H9 (cell line): ENCODE data around the gene ITGA2. TPM values are rescaled to one million over a fixed set of nuclear protein-coding genes. Genes with fewer than 3 reads are reported as not detected.

Experiments
- DNase-seq: peaks from one replicate; pipeline ENCODE4 v3.0.0-alpha.2; 2017
- H2AFZ ChIP-seq: one replicate; pipeline ENCODE4 v1.6.1; 2013; ENCODE audit warnings: mild to moderate bottlenecking, low read length, control low read depth, moderate library complexity
- H2AK5ac ChIP-seq: 2 replicates; pipeline ENCODE4 v1.6.1; 2013; ENCODE audit warnings: low read length, control low read depth, mixed read lengths; ENCODE audit not compliant: insufficient read length
- H2BK120ac ChIP-seq: one replicate; pipeline ENCODE4 v1.6.1; 2013; ENCODE audit warnings: low read depth, mild to moderate bottlenecking, low read length, control low read depth, inconsistent platforms; ENCODE audit not compliant: poor library complexity, severe bottlenecking
- H2BK12ac ChIP-seq: 2 replicates; pipeline ENCODE4 v1.6.1; 2013; ENCODE audit warnings: low read length, control low read depth, mixed read lengths, low read depth; ENCODE audit not compliant: insufficient read length
- H2BK15ac ChIP-seq: 2 replicates; pipeline ENCODE4 v1.6.1; 2013; ENCODE audit warnings: low read depth, low read length, control low read depth
- H2BK20ac ChIP-seq: one replicate; pipeline ENCODE4 v1.6.1; 2013; ENCODE audit warnings: low read depth, mild to moderate bottlenecking, low read length, control low read depth, inconsistent platforms; ENCODE audit not compliant: poor library complexity, severe bottlenecking
- H2BK5ac ChIP-seq: 2 replicates; pipeline ENCODE4 v1.6.1; 2013; ENCODE audit warnings: low read length, control low read depth, mixed read lengths; ENCODE audit not compliant: insufficient read length
- H3K14ac ChIP-seq: 2 replicates; pipeline ENCODE4 v1.6.1; 2013; ENCODE audit warnings: low read length, control low read depth; ENCODE audit not compliant: insufficient read depth
- H3K18ac ChIP-seq: 2 replicates; pipeline ENCODE4 v1.6.1; 2013; ENCODE audit warnings: low read depth, mild to moderate bottlenecking, mixed read lengths, low read length, control low read depth; ENCODE audit not compliant: insufficient read length
- H3K23ac ChIP-seq: 2 replicates; pipeline ENCODE4 v1.6.1; 2013; ENCODE audit warnings: low read length, control low read depth, mixed read lengths, low read depth; ENCODE audit not compliant: insufficient read length
- H3K23me2 ChIP-seq: 2 replicates; pipeline ENCODE4 v1.6.1; 2013; ENCODE audit warnings: low read depth, mild to moderate bottlenecking, mixed read lengths, low read length, control low read depth; ENCODE audit not compliant: insufficient read length, poor library complexity, severe bottlenecking
- H3K27ac ChIP-seq: 2 replicates; pipeline ENCODE4 v1.5.1; 2013; ENCODE audit warnings: low read length, control low read depth, mixed read lengths, low read depth; ENCODE audit not compliant: insufficient read length
- H3K27me3 ChIP-seq: 2 replicates; pipeline ENCODE4 v1.6.1; 2013; ENCODE audit warnings: low read length, control low read depth, inconsistent platforms; ENCODE audit not compliant: insufficient read depth
- H3K4ac ChIP-seq: 2 replicates; pipeline ENCODE4 v1.6.1; 2013; ENCODE audit warnings: low read depth, mild to moderate bottlenecking, control low read depth, inconsistent platforms, low read length, moderate library complexity
- H3K4me1 ChIP-seq: 2 replicates; pipeline ENCODE4 v1.6.1; 2013; ENCODE audit warnings: low read length, control low read depth, inconsistent platforms; ENCODE audit not compliant: insufficient read depth
- H3K4me2 ChIP-seq: 2 replicates; pipeline ENCODE4 v1.6.1; 2013; ENCODE audit warnings: low read length, control low read depth, mixed read lengths; ENCODE audit not compliant: insufficient read length, insufficient read depth
- H3K56ac ChIP-seq: 2 replicates; pipeline ENCODE4 v1.6.1; 2013; ENCODE audit warnings: low read depth, mild to moderate bottlenecking, mixed read lengths, low read length, control low read depth; ENCODE audit not compliant: insufficient read length
- H3K79me1 ChIP-seq: 2 replicates; pipeline ENCODE4 v1.6.1; 2013; ENCODE audit warnings: low read depth, mild to moderate bottlenecking, moderate library complexity, low read length, control low read depth, inconsistent platforms; ENCODE audit not compliant: insufficient read depth, poor library complexity, severe bottlenecking
- H3K79me2 ChIP-seq: 2 replicates; pipeline ENCODE4 v1.6.1; 2013; ENCODE audit warnings: low read length, control low read depth, inconsistent platforms; ENCODE audit not compliant: insufficient read depth
- H3K9ac ChIP-seq: 2 replicates; pipeline ENCODE4 v1.6.1; 2013; ENCODE audit warnings: low read length, control low read depth, mixed read lengths; ENCODE audit not compliant: insufficient read length; ENCODE audit errors: extremely low read depth
- H3K9me3 ChIP-seq: one replicate; pipeline ENCODE4 v1.6.1; 2013; ENCODE audit warnings: low read depth, low read length, inconsistent platforms; ENCODE audit not compliant: control insufficient read depth
- H3T11ph ChIP-seq: one replicate; pipeline ENCODE4 v1.6.1; 2013; ENCODE audit warnings: mild to moderate bottlenecking, low read length, control low read depth, inconsistent platforms
- H4K20me1 ChIP-seq: one replicate; pipeline ENCODE4 v1.6.1; 2013; ENCODE audit not compliant: control insufficient read depth, insufficient read length, insufficient read depth
- H4K5ac ChIP-seq: 2 replicates; pipeline ENCODE4 v1.6.1; 2013; ENCODE audit warnings: low read depth, mild to moderate bottlenecking, mixed read lengths, low read length, control low read depth; ENCODE audit not compliant: insufficient read length
- H4K8ac ChIP-seq: replicated peaks from 2 replicates; pipeline ENCODE4 v1.6.1; 2013; ENCODE audit warnings: low read length, control low read depth, mixed read lengths, low read depth; ENCODE audit not compliant: insufficient read length
- H4K91ac ChIP-seq: 2 replicates; pipeline ENCODE4 v1.6.1; 2013; ENCODE audit warnings: low read depth, mild to moderate bottlenecking, moderate library complexity, mixed read lengths, low read length, control low read depth; ENCODE audit not compliant: insufficient read length
- H3K27ac Mint-ChIP-seq, 3 experiments: 2 replicates in 2 of 3; 3 replicates in 1 of 3; pipeline ENCODE4 v1.8.0; 2020 to 2021; ENCODE audit warnings: mixed read lengths in 3 of 3, mild to moderate bottlenecking in 1 of 3, moderate library complexity in 1 of 3
- H3K27me3 Mint-ChIP-seq: 2 replicates; pipeline ENCODE4 v1.8.0; 2021; ENCODE audit warnings: low read depth, mild to moderate bottlenecking, moderate library complexity, mixed read lengths
- H3K36me3 Mint-ChIP-seq, 3 experiments: 2 replicates in 2 of 3; 3 replicates in 1 of 3; pipeline ENCODE4 v1.8.0; 2020 to 2021; ENCODE audit warnings: low read depth in 3 of 3, mixed read lengths in 3 of 3; ENCODE audit not compliant: insufficient read depth in 1 of 3
- H3K4me1 Mint-ChIP-seq, 2 experiments: 2 replicates each; pipeline ENCODE4 v1.8.0; 2020; ENCODE audit warnings: mixed read lengths in 2 of 2
- H3K4me3 Mint-ChIP-seq, 2 experiments: 2 replicates in 1 of 2; 3 replicates in 1 of 2; pipeline ENCODE4 v1.8.0; 2020 to 2021; ENCODE audit warnings: mild to moderate bottlenecking in 2 of 2, mixed read lengths in 2 of 2, moderate library complexity in 1 of 2
- H3K9me3 Mint-ChIP-seq, 2 experiments: 2 replicates in 1 of 2; 3 replicates in 1 of 2; pipeline ENCODE4 v1.8.0; 2020; ENCODE audit warnings: mild to moderate bottlenecking in 2 of 2, mixed read lengths in 2 of 2, moderate library complexity in 1 of 2
- CTCF ChIP-seq: fragments of 200-600 bp; sonication (generic); conservative IDR thresholded peaks from 3 replicates; pipeline ENCODE4 v1.8.0; 2021; ENCODE audit warnings: antibody characterized with exemption, mild to moderate bottlenecking
- WGBS: extraction: QIAGEN DNeasy Blood & Tissue Kit; methylation state at CpG from one replicate; pipeline ENCODE4 v1.1.7; 2013; ENCODE audit warnings: missing lambda C conversion rate, low lambda C conversion rate, mixed read lengths; ENCODE audit not compliant: insufficient read length; ENCODE audit errors: extremely low coverage; 5-methylcytosine and 5-hydroxymethylcytosine counted together
- total RNA-seq: library from RNA; stranded (reverse); gene quantifications from 2 replicates; pipeline ENCODE4 v1.2.1, GENCODE V29; 2021

Gene ITGA2
- total RNA-seq, 1 experiment from 2014 or later: 3.0 TPM

- no peak overlapping the region for H4K5ac ChIP-seq
- no peak overlapping the region for H3K18ac ChIP-seq
- no peaks in the 10 kb centered on the region for H3K27me3 ChIP-seq
- no peak overlapping the region for H2BK12ac ChIP-seq
- H2BK120ac ChIP-seq: no peak overlapping the region
- H4K8ac ChIP-seq: no peak overlapping the region
- Mint-ChIP-seq H3K4me3 (no peak overlapping the region), H3K9me3 (peaks cover 0 to 2% of the 10 kb centered on the region in 2 experiments; a peak in 1 of 5 replicates), H3K27me3 (no peaks in the 10 kb centered on the region; the same call in 1 of the 2 replicates), H3K36me3 (no peaks in the 10 kb centered on the region; a peak in 1 of 7 replicates), H3K27ac (no peak overlapping the region), H3K4me1 (no peaks in the 10 kb centered on the region)
- no peak overlapping the region for H3K56ac ChIP-seq
- no CpG with 5 or more reads among the region's 4 CpGs for WGBS
- no peak for TF ChIP-seq CTCF
- no peak overlapping the region for H2BK5ac ChIP-seq
- no peak overlapping the region for H3K23ac ChIP-seq
- H3K27ac ChIP-seq: no peak overlapping the region
- H3K4ac ChIP-seq: no peak overlapping the region
- no peak overlapping the region for H2AFZ ChIP-seq
- no peak overlapping the region for H2BK20ac ChIP-seq
- no peak overlapping the region for H4K91ac ChIP-seq
- no peaks in the 10 kb centered on the region for H3K4me1 ChIP-seq
- H4K20me1 ChIP-seq: no peaks in the 10 kb centered on the region
- H3T11ph ChIP-seq: no peak overlapping the region
- H3K79me1 ChIP-seq: no peaks in the 10 kb centered on the region
- no peak overlapping the region for H2BK15ac ChIP-seq
- H2AK5ac ChIP-seq: no peak overlapping the region
- H3K23me2 ChIP-seq: no peaks in the 10 kb centered on the region
- H3K4me2 ChIP-seq: no peak overlapping the region
- no peak overlapping the region for H3K14ac ChIP-seq
- H3K79me2 ChIP-seq: no peaks in the 10 kb centered on the region; the same call in 1 of the 2 replicates
- no peaks in the 10 kb centered on the region for H3K9me3 ChIP-seq
- H3K9ac ChIP-seq: no peak overlapping the region
- DNase-seq: no peak
Observed at GRCh38 chr5:53019320-53019719, 30.2 kb downstream of the ITGA2 start.
